ENCODE data around the gene HPX.

The HPX gene

GRCh38 chr11:6405052-6405667 lies 35.6 kb downstream of the HPX start:
- Histone ChIP-seq H3K36me3 (replicated peaks; ENCODE audit: low read depth, low read length) (no peaks in the 10 kb centered on the region), H3K4me3 (ENCODE audit: low read length) (no peak overlapping the region), H3K4me1 (ENCODE audit: low read length) (peaks cover 28% of the 10 kb centered on the region), H2AFZ (ENCODE audit: low read depth, low read length) (no peak overlapping the region), H3K27ac (ENCODE audit: low read length) (no peak overlapping the region), H3K4me2 (ENCODE audit: low read length) (no peak overlapping the region), H3K27me3 (ENCODE audit: low read depth, low read length) (no peaks in the 10 kb centered on the region), H3K9me3 (ENCODE audit: insufficient read depth, low read length) (no peaks in the 10 kb centered on the region), H3K79me2 (ENCODE audit: low read length) (no peaks in the 10 kb centered on the region), H4K20me1 (ENCODE audit: insufficient read depth, low read length) (no peaks in the 10 kb centered on the region), H3K9ac (ENCODE audit: low read length) (no peak overlapping the region)
- no peak for TF ChIP-seq CTCF (IDR thresholded peaks at IDR 0.05; ENCODE audit: low read depth, low read length)
- TF ChIP-seq EZH2phosphoT487 (IDR thresholded peaks at IDR 0.05; ENCODE audit: low read depth), result no peak

GRCh38 chr11:6404342-6405051 lies 36.3 kb downstream of the HPX start:
- no peaks in the 10 kb centered on the region for H4K20me1 ChIP-seq (ENCODE audit: insufficient read depth, low read length)
- no peak overlapping the region for H2AFZ ChIP-seq (ENCODE audit: low read depth, low read length)
- TF ChIP-seq CTCF (IDR thresholded peaks at IDR 0.05; ENCODE audit: low read depth, low read length) (no peak), EZH2phosphoT487 (IDR thresholded peaks at IDR 0.05; ENCODE audit: low read depth) (no peak)
- H3K27me3 ChIP-seq (ENCODE audit: low read depth, low read length), result no peaks in the 10 kb centered on the region
- H3K36me3 ChIP-seq (replicated peaks; ENCODE audit: low read depth, low read length), result no peaks in the 10 kb centered on the region
- no peaks in the 10 kb centered on the region for H3K9me3 ChIP-seq (ENCODE audit: insufficient read depth, low read length)
- no peak overlapping the region for H3K27ac ChIP-seq (ENCODE audit: low read length)
- H3K4me2 ChIP-seq (ENCODE audit: low read length), result no peak overlapping the region
- H3K4me3 ChIP-seq (ENCODE audit: low read length), result no peak overlapping the region
- no peak overlapping the region for H3K9ac ChIP-seq (ENCODE audit: low read length)
- peaks cover 28% of the 10 kb centered on the region for H3K4me1 ChIP-seq (ENCODE audit: low read length)
- no peaks in the 10 kb centered on the region for H3K79me2 ChIP-seq (ENCODE audit: low read length)

GRCh38 chr11:6403539-6403938 lies 37.2 kb downstream of the HPX start:
- peak overlapping the region; percentile 92 for H3K4me2 ChIP-seq (ENCODE audit: low read length)

More at GRCh38 chr11:6403539-6403938, 37.2 kb downstream of the HPX start:
- TF ChIP-seq CTCF (IDR thresholded peaks at IDR 0.05; ENCODE audit: low read depth, low read length) (no peak), EZH2phosphoT487 (IDR thresholded peaks at IDR 0.05; ENCODE audit: low read depth) (no peak)
- Histone ChIP-seq H3K4me3 (ENCODE audit: low read length) (no peak overlapping the region), H3K9ac (ENCODE audit: low read length) (no peak overlapping the region), H4K20me1 (ENCODE audit: insufficient read depth, low read length) (no peaks in the 10 kb centered on the region), H2AFZ (ENCODE audit: low read depth, low read length) (no peak overlapping the region), H3K27me3 (ENCODE audit: low read depth, low read length) (no peaks in the 10 kb centered on the region), H3K79me2 (ENCODE audit: low read length) (no peaks in the 10 kb centered on the region), H3K27ac (ENCODE audit: low read length) (no peak overlapping the region), H3K9me3 (ENCODE audit: insufficient read depth, low read length) (no peaks in the 10 kb centered on the region), H3K36me3 (replicated peaks; ENCODE audit: low read depth, low read length) (no peaks in the 10 kb centered on the region), H3K4me1 (ENCODE audit: low read length) (peaks cover 28% of the 10 kb centered on the region)
